GM21526 (cell line): ENCODE data around the gene HAP1.
"Not testable (repeated sequence)": the region's sequence is repeated elsewhere in the genome, so short reads cannot be mapped to it uniquely, and the experiment has no call there.

Source experiments
- ATAC-seq: cut with Tn5 transposase; IDR thresholded peaks from one replicate; pipeline ENCODE4 v1.9.1; 2021; ENCODE audit warnings: moderate library complexity; ENCODE audit not compliant: unreplicated experiment, low FRiP score

HAP1 gene

GRCh38 chr17:41675157-41676057, 59.0 kb downstream of the HAP1 start:
- ATAC-seq = not testable (repeated sequence)
